SK-N-SH (cell line): ENCODE results near the gene GRAPL. TPM values are rescaled to one million over a fixed set of nuclear protein-coding genes. Genes with fewer than 3 reads are reported as not detected.
"Not testable (repeated sequence)": the region's sequence is repeated elsewhere in the genome, so short reads cannot be mapped to it uniquely, and the experiment has no call there.

Experiments used
- CTCF ChIA-PET: fragments of 300-600, 350-600 bp; formaldehyde crosslinking; extraction: SDS; loops from one replicate; lab custom pipeline; 2021; lab: Yijun Ruan, JAX
- POLR2A ChIA-PET: fragments of 350-600 bp; sonication (Branson Sonifier 250); formaldehyde crosslinking; extraction: SDS; loops from one replicate; lab custom pipeline; 2020; ENCODE audit warnings: antibody characterized with exemption, inconsistent platforms; lab: Yijun Ruan, JAX
- DNase-seq: peaks from one replicate; pipeline ENCODE4 v3.0.0; 2012
- H2AFZ ChIP-seq: fragments of 200-600 bp; sonication (generic); 2 replicates; pipeline ENCODE4 v1.8.1; 2016; ENCODE audit warnings: antibody characterized with exemption, mild to moderate bottlenecking, low read depth
- H3F3A ChIP-seq: fragments of 200-600 bp; sonication (generic); replicated peaks from 2 replicates; pipeline ENCODE3; 2016; ENCODE audit warnings: antibody characterized with exemption, mild to moderate bottlenecking; ENCODE audit not compliant: insufficient read depth
- H3K27ac ChIP-seq, 2 experiments: fragments of 200-500 bp in 1 of 2; fragments of 200-600 bp in 1 of 2; sonication (Bioruptor generic) in 1 of 2; sonication (generic), shearing (Covaris generic) in 1 of 2; 2 replicates each; pipeline versions ENCODE4 v1.5.1 to v1.6.1; 2014 to 2016; ENCODE audit warnings: low read depth in 2 of 2, inconsistent platforms in 1 of 2, low read length in 1 of 2, mild to moderate bottlenecking in 1 of 2, mixed read lengths in 1 of 2
- H3K27me3 ChIP-seq: fragments of 200-600 bp; sonication (generic), shearing (Covaris generic); 2 replicates; pipeline ENCODE4 v1.6.1; 2016; ENCODE audit warnings: mixed run types; ENCODE audit not compliant: insufficient read depth
- H3K36me3 ChIP-seq, 2 experiments: fragments of 200-500 bp in 1 of 2; fragments of 200-600 bp in 1 of 2; sonication (Bioruptor generic) in 1 of 2; sonication (generic) in 1 of 2; replicated peaks in 1 of 2; 2 replicates each; pipeline versions ENCODE3 to v1.5.1; 2014 to 2016; ENCODE audit warnings: low read length in 1 of 2, mild to moderate bottlenecking in 1 of 2; ENCODE audit not compliant: insufficient read depth in 2 of 2, control insufficient read depth in 1 of 2
- H3K4me1 ChIP-seq, 2 experiments: fragments of 200-500 bp in 1 of 2; fragments of 200-600 bp in 1 of 2; sonication (Bioruptor generic) in 1 of 2; sonication (generic), shearing (Covaris generic) in 1 of 2; 2 replicates each; pipeline versions ENCODE4 v1.5.1 to v1.6.1; 2014 to 2016; ENCODE audit warnings: low read depth in 1 of 2, low read length in 1 of 2, mixed run types in 1 of 2; ENCODE audit not compliant: insufficient read depth in 2 of 2, control insufficient read depth in 1 of 2
- H3K4me2 ChIP-seq: fragments of 200-600 bp; sonication (generic), shearing (Covaris generic); 2 replicates; pipeline ENCODE4 v1.6.1; 2017; ENCODE audit warnings: mixed run types
- H3K4me3 ChIP-seq, 2 experiments: fragments of 200-500 bp in 1 of 2; fragments of 200-600 bp in 1 of 2; sonication (Bioruptor generic) in 1 of 2; sonication (generic), shearing (Covaris generic) in 1 of 2; 2 replicates each; pipeline versions ENCODE4 v1.5.1 to v1.8.1; 2014 to 2016; ENCODE audit warnings: low read depth in 2 of 2, inconsistent platforms in 1 of 2, low read length in 1 of 2, mild to moderate bottlenecking in 1 of 2, mixed read lengths in 1 of 2, moderate library complexity in 1 of 2
- H3K79me2 ChIP-seq: fragments of 200-600 bp; sonication (generic); 2 replicates; pipeline ENCODE4 v1.8.1; 2017; ENCODE audit warnings: mild to moderate bottlenecking; ENCODE audit not compliant: insufficient read depth
- H3K9ac ChIP-seq: fragments of 200-600 bp; sonication (generic); 2 replicates; pipeline ENCODE4 v1.6.1; 2017; ENCODE audit warnings: mixed run types
- H3K9me2 ChIP-seq: fragments of 200-600 bp; sonication (generic); 2 replicates; pipeline ENCODE4 v1.6.1; 2017; ENCODE audit warnings: mixed run types
- H3K9me3 ChIP-seq: fragments of 200-600 bp; sonication (generic); 2 replicates; pipeline ENCODE4 v1.6.1; 2017; ENCODE audit warnings: mixed run types, mild to moderate bottlenecking, moderate library complexity
- H4K20me1 ChIP-seq: fragments of 200-600 bp; sonication (generic); 2 replicates; pipeline ENCODE4 v1.6.1; 2017; ENCODE audit warnings: mild to moderate bottlenecking, mixed run types; ENCODE audit not compliant: insufficient read depth
- WGBS: methylation state at CpG from one replicate; pipeline ENCODE4 v1.1.6; 2017; ENCODE audit warnings: low lambda C conversion rate; 5-methylcytosine and 5-hydroxymethylcytosine counted together
- polyA plus RNA-seq, 3 experiments: library from polyadenylated mRNA; depleted of rRNA; stranded (reverse); fragments of >200 nt; gene quantifications; 2 replicates each; pipeline ENCODE4 v1.2.3, GENCODE V29; 2012

The GRAPL gene
- polyA plus RNA-seq, 1 of the 3 experiments (the other 2 are of a cell fraction) = not detected

DNA sequence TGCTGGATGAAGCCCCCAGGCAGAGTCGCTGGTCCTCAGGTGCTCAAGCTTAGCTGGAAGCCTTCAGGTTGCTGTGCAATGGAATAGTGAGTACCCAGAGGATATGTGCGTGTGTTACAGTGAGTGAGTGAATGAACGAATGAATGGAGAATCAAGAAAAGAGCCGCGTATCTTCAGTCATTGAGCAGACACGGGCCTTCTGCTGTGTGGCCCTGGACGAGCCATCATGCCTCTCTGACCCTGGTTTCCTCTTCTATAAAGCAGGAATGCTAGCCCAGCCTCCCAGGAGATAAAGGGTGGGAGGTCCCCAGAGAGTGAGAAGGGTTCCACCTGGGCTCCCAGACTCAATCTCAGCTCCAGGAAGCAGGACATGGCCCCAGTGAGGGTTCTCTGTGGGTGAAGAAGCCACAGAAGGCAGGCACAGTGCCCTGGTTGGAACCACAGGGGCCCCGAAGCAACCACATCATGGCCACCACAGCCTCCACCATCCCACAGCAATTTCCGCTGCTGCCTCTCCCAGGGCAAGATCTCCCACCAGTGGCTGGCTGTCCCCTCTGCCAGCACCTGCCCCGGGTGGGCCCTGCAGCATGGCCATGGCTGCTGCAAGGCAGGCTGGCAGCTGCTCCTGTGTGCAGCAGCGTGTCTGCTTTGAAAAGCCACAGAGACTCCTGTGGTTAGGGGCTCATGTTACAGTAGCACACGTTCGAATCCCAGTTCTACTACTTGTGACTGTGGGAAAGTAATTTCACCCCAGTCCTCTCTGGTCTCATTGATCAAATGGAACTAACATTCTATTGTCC lies 34.1 kb downstream of the GRAPL start:
- H3K9me3 ChIP-seq, H3K79me2 ChIP-seq, POLR2A ChIA-PET, H3K4me3 ChIP-seq, H2AFZ ChIP-seq, H3K9ac ChIP-seq, H3K27ac ChIP-seq, H3K4me1 ChIP-seq, H3K4me2 ChIP-seq, CTCF ChIA-PET, H3K27me3 ChIP-seq, DNase-seq, H4K20me1 ChIP-seq, H3F3A ChIP-seq, H3K36me3 ChIP-seq, H3K9me2 ChIP-seq: not testable (repeated sequence)
- WGBS = no CpG with 5 or more reads among the region's 13 CpGs

DNA sequence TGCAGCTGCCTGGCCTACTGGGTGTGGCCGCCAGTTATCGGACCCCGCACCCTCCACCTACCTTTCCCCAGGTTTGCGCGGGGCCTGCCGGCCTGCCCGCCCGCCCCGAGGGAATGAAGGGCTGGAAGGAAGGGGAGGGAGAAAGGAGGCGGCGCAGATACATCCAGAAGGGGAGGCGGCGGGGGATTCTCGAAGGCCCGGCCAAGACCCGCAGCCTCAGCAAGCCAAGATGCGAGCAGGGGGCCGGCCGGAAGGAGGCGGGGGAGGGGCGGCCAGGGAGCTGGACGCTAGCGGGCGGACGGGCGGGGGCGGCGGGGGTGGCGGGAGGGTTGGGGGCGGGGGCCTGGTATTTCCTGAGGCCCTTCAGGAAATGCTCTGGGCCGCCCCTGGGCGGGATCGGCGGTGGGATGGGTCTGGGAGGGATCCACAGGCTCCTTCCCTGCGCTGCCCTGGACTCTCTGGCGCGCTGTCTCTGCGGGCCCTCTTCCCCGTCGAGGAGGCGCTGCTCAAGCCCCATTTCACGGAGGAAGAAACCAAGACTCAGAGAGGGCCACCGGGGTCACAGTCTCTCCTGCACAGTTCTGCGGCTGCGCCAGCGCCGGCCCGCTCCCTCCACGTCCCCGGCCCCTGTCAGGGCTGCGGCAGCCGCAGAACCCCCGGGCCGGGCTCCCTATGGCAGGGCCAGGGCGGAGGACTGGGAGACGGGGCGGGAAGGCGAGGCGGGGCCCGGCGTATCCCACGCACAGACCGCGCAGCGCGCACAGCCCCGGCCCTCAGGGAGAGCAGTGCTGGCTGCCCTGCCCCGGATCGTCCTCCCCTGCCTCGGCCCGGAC lies 35.2 kb downstream of the GRAPL start:
- H3K79me2 ChIP-seq, H3K9me2 ChIP-seq, DNase-seq, H3K9ac ChIP-seq, H3K9me3 ChIP-seq, H3K36me3 ChIP-seq, H3K27me3 ChIP-seq, H3F3A ChIP-seq, H3K4me1 ChIP-seq, H3K4me2 ChIP-seq, H3K4me3 ChIP-seq, H4K20me1 ChIP-seq, H3K27ac ChIP-seq, H2AFZ ChIP-seq, CTCF ChIA-PET, POLR2A ChIA-PET: not testable (repeated sequence)
- no CpG with 5 or more reads among the region's 71 CpGs for WGBS

DNA sequence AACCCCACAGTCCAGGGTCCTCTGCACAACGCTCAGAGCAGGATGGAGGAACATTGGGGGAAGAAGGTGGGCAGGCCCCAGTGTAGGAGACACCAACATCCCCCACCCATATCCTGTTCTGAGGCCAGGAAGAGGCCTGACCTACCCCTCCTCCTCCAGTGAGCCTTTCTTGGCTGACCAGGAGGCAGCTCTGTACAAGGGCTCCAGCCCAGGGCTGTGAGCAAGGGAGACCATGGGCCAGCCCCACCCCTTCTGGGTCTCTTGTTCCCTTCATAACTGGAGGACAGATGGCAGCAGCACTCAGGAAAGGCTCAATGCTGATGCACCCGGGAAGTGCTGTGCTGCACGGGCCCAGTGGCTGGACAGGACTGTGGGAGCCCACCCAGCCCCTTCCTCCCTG lies 47.0 kb downstream of the GRAPL start:
- not testable (repeated sequence) for H3K4me1 ChIP-seq, H3K4me2 ChIP-seq

DNA sequence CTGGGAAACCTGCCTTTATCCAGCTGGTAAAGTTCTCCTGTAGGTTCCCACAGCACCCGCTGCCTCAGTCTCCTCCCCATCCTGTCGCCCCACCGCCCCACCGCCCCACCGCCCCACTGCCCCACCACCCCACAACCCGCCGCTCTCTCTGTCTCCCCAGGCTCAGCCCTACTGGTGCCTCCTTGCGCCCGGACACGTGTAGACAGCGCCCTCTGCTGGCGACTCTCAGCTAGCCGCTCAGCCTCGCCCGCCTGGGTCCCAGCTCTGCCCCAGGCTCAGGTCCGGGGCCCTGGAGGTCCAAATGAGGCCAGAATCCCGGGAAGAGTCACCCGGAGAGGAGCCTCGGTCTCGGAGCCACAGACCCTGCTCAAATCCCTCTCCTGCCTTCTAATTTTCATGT lies 48.0 kb downstream of the GRAPL start:
- H3K4me2 ChIP-seq, H2AFZ ChIP-seq, H3K9me2 ChIP-seq, H3K27me3 ChIP-seq, H3K4me3 ChIP-seq, H3K27ac ChIP-seq, H3K79me2 ChIP-seq, DNase-seq, H3K36me3 ChIP-seq, H3K9me3 ChIP-seq, POLR2A ChIA-PET, H4K20me1 ChIP-seq, CTCF ChIA-PET, H3K9ac ChIP-seq, H3K4me1 ChIP-seq, H3F3A ChIP-seq: not testable (repeated sequence)
- WGBS = no CpG with 5 or more reads among the region's 20 CpGs

More for the DNA sequence above, 47.0 kb downstream of the GRAPL start:
- H3K9me3 ChIP-seq, H3K27ac ChIP-seq, H3K79me2 ChIP-seq, POLR2A ChIA-PET, CTCF ChIA-PET, H3F3A ChIP-seq, H3K4me3 ChIP-seq, H3K36me3 ChIP-seq, DNase-seq, H2AFZ ChIP-seq, H3K27me3 ChIP-seq, H3K9me2 ChIP-seq, H4K20me1 ChIP-seq, H3K9ac ChIP-seq: not testable (repeated sequence)
- no CpG with 5 or more reads among the region's 3 CpGs for WGBS

DNA sequence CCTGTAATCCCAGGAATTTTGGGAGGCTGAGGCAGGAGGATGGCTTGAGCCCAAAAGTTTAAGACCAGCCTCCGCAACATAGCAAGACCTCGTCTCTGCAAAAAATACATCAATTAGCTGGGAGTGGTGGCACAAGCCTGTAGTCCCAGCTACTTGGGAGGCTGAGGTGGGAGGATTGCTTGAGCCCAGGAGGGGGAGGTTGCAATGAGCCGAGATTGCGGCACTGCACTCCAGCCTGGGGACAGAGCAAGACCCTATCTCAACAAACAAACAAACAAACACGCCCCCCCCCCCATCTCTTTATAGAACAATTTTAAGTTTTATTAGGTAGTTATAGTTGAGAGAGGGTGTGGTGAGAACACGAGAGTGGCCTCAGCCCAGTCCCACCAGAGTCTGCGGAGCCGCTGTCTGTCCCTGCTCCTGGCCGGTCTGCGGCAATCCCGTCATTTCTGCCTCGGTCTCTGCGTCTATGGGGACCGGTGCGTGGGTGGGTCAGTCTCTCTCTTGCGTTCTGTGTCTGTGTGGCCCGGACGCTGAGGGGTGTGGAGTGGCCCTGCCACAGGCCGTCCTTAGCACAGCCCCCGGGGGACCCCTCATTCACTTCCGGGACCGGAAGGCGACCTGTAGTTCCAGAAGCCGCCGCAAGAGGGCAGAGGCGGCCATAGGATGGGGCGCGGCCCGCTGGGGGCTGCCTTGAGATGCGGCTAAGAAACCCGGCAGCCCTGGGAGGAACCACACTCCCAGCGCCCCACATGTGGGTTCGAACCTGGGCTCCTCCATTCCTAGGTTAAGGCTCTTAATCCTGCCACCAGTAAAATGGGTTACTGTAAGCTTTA lies 53.9 kb downstream of the GRAPL start:
- H3K4me2 ChIP-seq, DNase-seq, H3K9me2 ChIP-seq, H3K4me1 ChIP-seq, H3K27me3 ChIP-seq, H3F3A ChIP-seq, H3K4me3 ChIP-seq, H4K20me1 ChIP-seq, H3K79me2 ChIP-seq, CTCF ChIA-PET, H3K27ac ChIP-seq, H3K36me3 ChIP-seq, H3K9me3 ChIP-seq, POLR2A ChIA-PET, H2AFZ ChIP-seq, H3K9ac ChIP-seq: not testable (repeated sequence)
- no CpG with 5 or more reads among the region's 33 CpGs for WGBS
